NT2/D1 (cell line): ENCODE results near the gene CEMIP.

Experiments used
- YY1 ChIP-seq: IDR thresholded peaks from 2 replicates; pipeline ENCODE4 v1.6.1; 2011; ENCODE audit not compliant: insufficient read length, insufficient read depth
- ZNF274 ChIP-seq: IDR thresholded peaks from 2 replicates; pipeline ENCODE4 v1.6.1; 2011; ENCODE audit warnings: mild to moderate bottlenecking, low read depth, low read length

DNA sequence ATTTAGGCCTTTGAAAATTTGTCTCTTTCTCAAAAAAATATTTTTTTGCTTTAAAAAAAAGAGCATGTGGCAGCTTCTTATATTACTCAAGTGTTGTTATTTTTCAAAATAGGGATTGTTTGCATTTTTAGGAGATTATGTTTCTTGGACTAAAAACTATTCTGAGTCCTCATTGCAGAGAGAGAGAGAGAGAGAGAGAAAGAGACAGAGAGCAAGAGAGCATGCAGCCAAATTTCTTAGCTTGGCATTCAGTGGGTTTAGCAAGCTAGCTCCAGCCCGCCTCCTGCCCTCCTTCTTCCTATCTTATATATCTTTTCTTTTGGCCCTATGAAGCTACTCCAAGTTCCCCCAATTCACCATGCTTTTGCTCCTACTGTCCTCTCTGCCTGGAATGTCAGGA lies 55.7 kb downstream of the CEMIP start:
- TF ChIP-seq ZNF274 = no peak
- TF ChIP-seq YY1 = no peak
